Activated CD8-positive, alpha-beta memory T cell treated with anti-CD3 and anti-CD28 coated beads, Interleukin-2, amount 10 ng/mL, durations not matched to agents 7 days and 5 days (primary cell): ENCODE measurements around the gene IQCC. TPM values are rescaled to one million over a fixed set of nuclear protein-coding genes. Genes with fewer than 3 reads are reported as not detected.

Experiments used
- ATAC-seq: fragments of 150-1000 bp; cut with Tn5 transposase; one replicate; pipeline ENCODE4 v1.10.0; 2021; ENCODE audit warnings: moderate library complexity
- CTCF ChIA-PET: fragments of 350-600 bp; sonication (Branson Sonifier 250); formaldehyde crosslinking; loops from one replicate; lab custom pipeline; 2021; ENCODE audit warnings: antibody characterized with exemption; lab: Charles Lee
- DNase-seq: peaks from one replicate; pipeline ENCODE4 v3.0.0-alpha.2; 2020
- H3K27ac Mint-ChIP-seq: one replicate; pipeline ENCODE4 v1.8.0; 2021; ENCODE audit warnings: mild to moderate bottlenecking, mixed read lengths
- H3K27me3 Mint-ChIP-seq: one replicate; pipeline ENCODE4 v1.8.0; 2021; ENCODE audit warnings: mixed read lengths
- H3K36me3 Mint-ChIP-seq: one replicate; pipeline ENCODE4 v1.8.0; 2021; ENCODE audit warnings: mild to moderate bottlenecking, mixed read lengths
- H3K4me1 Mint-ChIP-seq: one replicate; pipeline ENCODE4 v1.8.0; 2021; ENCODE audit warnings: mixed read lengths
- H3K4me3 Mint-ChIP-seq: one replicate; pipeline ENCODE4 v1.8.0; 2021; ENCODE audit warnings: mild to moderate bottlenecking, moderate library complexity, mixed read lengths
- H3K9me3 Mint-ChIP-seq: one replicate; pipeline ENCODE4 v1.8.0; 2022; ENCODE audit warnings: low read depth, mixed read lengths
- total RNA-seq, 2 experiments: library from RNA; stranded (reverse); gene quantifications; one replicate each; pipeline ENCODE4 v1.2.3, GENCODE V29; 2021

Gene IQCC
- total RNA-seq, 2 experiments from 2014 or later, result 5.4 to 7.2 TPM

GRCh38 chr1:32181563-32181962 is 23.9 kb upstream of the IQCC start:
- H3K4me1 Mint-ChIP-seq, result peaks cover 55% of the 10 kb centered on the region

GRCh38 chr1:32182060-32182459 is 23.4 kb upstream of the IQCC start:
- H3K27ac Mint-ChIP-seq, result peak overlapping the region; percentile 94
- peaks cover 54% of the 10 kb centered on the region for H3K36me3 Mint-ChIP-seq
- CTCF ChIA-PET, result interaction anchor here (1.0 to 3.5 kb wide), 3 partner anchors 11 to 66 kb away, joined by 3 to 18 read pairs (median 3); no protein-coding TSS in a partner anchor
- no peak for DNase-seq
- no peaks in the 10 kb centered on the region for H3K27me3 Mint-ChIP-seq
- H3K9me3 Mint-ChIP-seq, result no peaks in the 10 kb centered on the region
- ATAC-seq, result no peak
- peak overlapping the region; percentile 81 for H3K4me3 Mint-ChIP-seq
- H3K4me1 Mint-ChIP-seq, result peaks cover 57% of the 10 kb centered on the region

More at GRCh38 chr1:32181563-32181962, 23.9 kb upstream of the IQCC start:
- Mint-ChIP-seq H3K36me3 (peaks cover 52% of the 10 kb centered on the region), H3K27ac (peak overlapping the region; percentile 94), H3K9me3 (no peaks in the 10 kb centered on the region), H3K27me3 (no peaks in the 10 kb centered on the region), H3K4me3 (peak overlapping the region; percentile 81)
- CTCF ChIA-PET, result interaction anchor here (1.0 to 3.5 kb wide), 6 partner anchors 12 to 109 kb away, joined by 3 to 18 read pairs (median 11); partner anchors contain the start of genes CCDC28B, KPNA6 and TMEM39B
- ATAC-seq, result no peak
- no peak for DNase-seq

DNA sequence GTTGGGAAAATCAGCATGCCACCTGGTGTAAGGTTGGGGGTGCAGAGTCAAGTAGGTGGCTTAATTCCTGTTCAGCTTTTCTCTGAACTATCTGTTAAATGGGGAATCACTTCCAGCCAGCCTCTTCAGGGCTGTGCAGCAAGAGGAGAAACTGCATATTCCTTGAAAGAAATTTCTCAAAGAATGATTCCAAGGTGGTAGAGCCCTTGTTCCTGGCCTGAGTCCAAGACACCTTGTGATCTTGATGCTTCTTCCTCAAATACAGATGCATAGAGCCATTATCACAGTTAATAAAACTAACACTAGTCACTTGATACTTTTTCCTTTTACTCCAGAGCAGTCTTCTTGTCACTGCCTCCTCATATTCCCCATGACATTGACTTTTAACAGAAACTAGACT is 20.8 kb upstream of the IQCC start:
- Mint-ChIP-seq H3K4me3 (no peak overlapping the region), H3K36me3 (peaks cover 70% of the 10 kb centered on the region), H3K4me1 (peaks cover 56% of the 10 kb centered on the region), H3K27me3 (no peaks in the 10 kb centered on the region), H3K9me3 (no peaks in the 10 kb centered on the region), H3K27ac (peak overlapping the region; percentile 57)
- CTCF ChIA-PET, result interaction anchor here (1.1 to 1.2 kb wide), 2 partner anchors 16 to 56 kb away, joined by 3 to 4 read pairs; no protein-coding TSS in a partner anchor
- no peak for DNase-seq
- no peak for ATAC-seq

DNA sequence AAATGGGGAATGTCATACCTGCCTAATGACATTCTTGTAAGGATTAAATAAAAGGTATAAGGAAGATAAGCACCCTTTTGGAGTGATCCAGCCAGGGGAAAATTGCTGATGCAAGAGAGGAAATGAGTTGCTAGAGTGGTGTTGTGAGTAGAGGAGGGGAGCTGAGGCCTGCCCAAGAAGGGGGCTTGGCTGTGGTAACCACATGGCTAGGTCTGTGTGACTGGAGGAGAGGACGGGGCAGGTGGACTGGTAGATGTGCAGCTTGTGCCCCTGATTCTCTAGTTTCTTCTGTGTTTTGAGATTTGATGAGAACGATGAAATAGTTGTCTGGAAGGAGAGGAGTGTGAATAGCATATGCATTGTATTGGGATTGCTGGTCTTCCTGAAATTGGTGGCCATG is 19.4 kb upstream of the IQCC start:
- ATAC-seq, result no peak

DNA sequence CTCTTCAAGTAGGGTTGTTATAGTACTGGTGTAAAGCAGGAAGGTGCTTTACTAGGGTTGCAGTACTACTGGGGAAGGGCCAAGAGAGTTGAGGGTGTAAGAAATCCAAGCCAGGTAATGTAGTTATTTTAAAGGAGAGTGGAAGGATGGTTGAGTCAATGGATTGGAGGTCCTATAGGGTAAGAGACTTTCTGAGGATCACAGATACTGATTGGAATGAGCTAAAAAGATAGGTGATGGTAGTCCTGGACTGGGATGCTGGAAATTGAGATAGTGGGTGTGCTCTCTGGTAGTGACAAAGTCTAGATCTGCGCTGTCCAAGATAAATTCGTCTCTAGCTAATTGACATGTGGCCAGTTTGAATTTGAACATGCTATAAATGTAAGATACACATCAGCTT is 19.0 kb upstream of the IQCC start:
- peaks cover 49% of the 10 kb centered on the region for H3K4me1 Mint-ChIP-seq
- CTCF ChIA-PET, result interaction anchor here (0.6 to 1.7 kb wide), 5 partner anchors 8 to 273 kb away, joined by 3 to 4 read pairs (median 4); no protein-coding TSS in a partner anchor
- DNase-seq, result no peak
- H3K9me3 Mint-ChIP-seq, result no peaks in the 10 kb centered on the region
- H3K4me3 Mint-ChIP-seq, result no peak overlapping the region
- H3K27me3 Mint-ChIP-seq, result no peaks in the 10 kb centered on the region
- H3K27ac Mint-ChIP-seq, result peak overlapping the region; percentile 88
- H3K36me3 Mint-ChIP-seq, result peaks cover 69% of the 10 kb centered on the region
- no peak for ATAC-seq

More for the DNA sequence above, 19.4 kb upstream of the IQCC start:
- Mint-ChIP-seq H3K27ac (peak overlapping the region; percentile 88), H3K9me3 (no peaks in the 10 kb centered on the region), H3K4me3 (peak overlapping the region; percentile 31), H3K4me1 (peaks cover 53% of the 10 kb centered on the region), H3K27me3 (no peaks in the 10 kb centered on the region), H3K36me3 (peaks cover 70% of the 10 kb centered on the region)
- DNase-seq, result no peak
- CTCF ChIA-PET, result interaction anchor here (0.6 to 1.7 kb wide), 6 partner anchors 9 to 377 kb away, joined by 3 to 4 read pairs (median 4); no protein-coding TSS in a partner anchor

DNA sequence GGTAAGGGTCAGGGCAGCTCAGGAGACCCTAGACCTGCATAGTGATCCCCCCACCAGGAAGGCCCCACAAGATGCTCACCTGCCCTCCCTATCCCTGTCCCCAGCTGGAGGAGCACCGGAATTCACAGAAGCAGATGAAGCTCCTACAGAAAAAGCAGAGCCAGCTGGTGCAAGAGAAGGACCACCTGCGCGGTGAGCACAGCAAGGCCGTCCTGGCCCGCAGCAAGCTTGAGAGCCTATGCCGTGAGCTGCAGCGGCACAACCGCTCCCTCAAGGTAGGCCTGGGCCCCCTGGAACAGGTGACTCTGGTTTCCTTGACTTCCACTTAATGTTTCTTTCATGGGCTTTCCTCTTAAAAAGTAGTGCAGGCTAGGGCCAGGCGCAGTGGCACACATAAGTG is 17.6 kb upstream of the IQCC start:
- Mint-ChIP-seq H3K36me3 (peaks cover 67% of the 10 kb centered on the region), H3K27me3 (no peaks in the 10 kb centered on the region), H3K4me3 (no peak overlapping the region), H3K27ac (no peak overlapping the region), H3K4me1 (peaks cover 44% of the 10 kb centered on the region), H3K9me3 (no peaks in the 10 kb centered on the region)
- DNase-seq (no peak), ATAC-seq (no peak)
- CTCF ChIA-PET, result interaction anchor here (0.7 kb wide), 1 partner anchor 256 kb away, joined by 3 read pairs; no protein-coding TSS in a partner anchor

- no peak overlapping the region for H3K27ac Mint-ChIP-seq
- H3K4me1 Mint-ChIP-seq, result peaks cover 52% of the 10 kb centered on the region
- H3K27me3 Mint-ChIP-seq, result no peaks in the 10 kb centered on the region
- no peaks in the 10 kb centered on the region for H3K9me3 Mint-ChIP-seq
- CTCF ChIA-PET, result interaction anchor here (0.6 to 0.9 kb wide), 2 partner anchors 10 to 32 kb away, joined by 3 read pairs; no protein-coding TSS in a partner anchor
- DNase-seq (no peak), ATAC-seq (no peak)
- peaks cover 73% of the 10 kb centered on the region for H3K36me3 Mint-ChIP-seq
- H3K4me3 Mint-ChIP-seq, result no peak overlapping the region
Observed at GRCh38 chr1:32192220-32192948, 13.1 kb upstream of the IQCC start.

- CTCF ChIA-PET, result interaction anchor here (0.8 to 1.7 kb wide), 7 partner anchors 9 to 97 kb away, joined by 3 to 6 read pairs (median 3); partner anchors contain the start of genes HDAC1, IQCC and TXLNA
- DNase-seq, result no peak
- no peak for ATAC-seq
- H3K27ac Mint-ChIP-seq, result peak overlapping the region; percentile 17
- no peaks in the 10 kb centered on the region for H3K27me3 Mint-ChIP-seq
- H3K36me3 Mint-ChIP-seq, result peaks cover 63% of the 10 kb centered on the region
- peaks cover 68% of the 10 kb centered on the region for H3K4me1 Mint-ChIP-seq
- H3K9me3 Mint-ChIP-seq, result no peaks in the 10 kb centered on the region
- H3K4me3 Mint-ChIP-seq, result no peak overlapping the region
Observed at GRCh38 chr1:32194984-32195383, 10.5 kb upstream of the IQCC start.

DNA sequence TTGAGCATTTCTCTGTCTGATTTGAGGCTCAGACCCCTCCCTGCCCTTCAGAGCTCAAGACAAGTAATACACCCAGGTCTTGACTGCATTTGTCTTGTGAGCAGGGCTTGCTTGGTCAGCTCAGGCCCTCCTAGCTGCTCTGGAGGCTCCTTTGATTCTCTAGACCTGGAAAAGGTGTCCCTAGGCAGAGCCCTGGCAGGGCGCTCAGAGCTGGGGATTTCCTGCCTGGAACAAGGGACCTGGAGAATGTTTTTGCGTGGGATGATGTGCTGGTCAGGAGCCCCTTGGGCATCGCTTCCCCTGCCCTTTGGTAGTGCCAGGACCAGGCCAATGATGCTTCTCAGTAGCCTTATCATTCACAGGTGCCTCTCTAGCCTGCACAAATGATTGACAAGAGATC is 9.9 kb upstream of the IQCC start:
- Mint-ChIP-seq H3K4me1 (peaks cover 74% of the 10 kb centered on the region), H3K36me3 (peaks cover 58% of the 10 kb centered on the region), H3K4me3 (no peak overlapping the region), H3K27ac (peak overlapping the region; percentile 17), H3K27me3 (no peaks in the 10 kb centered on the region), H3K9me3 (no peaks in the 10 kb centered on the region)
- CTCF ChIA-PET, result interaction anchor here (1.5 to 1.7 kb wide), 2 partner anchors 45 to 53 kb away, joined by 5 to 6 read pairs; no protein-coding TSS in a partner anchor
- ATAC-seq (no peak), DNase-seq (no peak)

GRCh38 chr1:32195972-32196823 is 9.3 kb upstream of the IQCC start:
- no peaks in the 10 kb centered on the region for H3K9me3 Mint-ChIP-seq
- ATAC-seq, result peak; percentile 8
- H3K36me3 Mint-ChIP-seq, result peaks cover 55% of the 10 kb centered on the region
- H3K4me1 Mint-ChIP-seq, result peaks cover 74% of the 10 kb centered on the region
- CTCF ChIA-PET, result interaction anchor here (1.0 to 1.7 kb wide), 4 partner anchors 10 to 140 kb away, joined by 3 to 6 read pairs (median 4); partner anchors contain the start of genes IQCC and MARCKSL1
- H3K27ac Mint-ChIP-seq, result peak overlapping the region; percentile 63
- no peak overlapping the region for H3K4me3 Mint-ChIP-seq
- H3K27me3 Mint-ChIP-seq, result no peaks in the 10 kb centered on the region
- peak; percentile 64 for DNase-seq

- ATAC-seq (no peak), DNase-seq (no peak)
- CTCF ChIA-PET, result interaction anchor here (0.6 to 1.3 kb wide), 6 partner anchors 9 to 139 kb away, joined by 3 to 4 read pairs (median 3); partner anchors contain the start of genes IQCC and MARCKSL1
- Mint-ChIP-seq H3K27ac (peak overlapping the region; percentile 63), H3K9me3 (no peaks in the 10 kb centered on the region), H3K36me3 (peaks cover 48% of the 10 kb centered on the region), H3K4me1 (peaks cover 79% of the 10 kb centered on the region), H3K27me3 (no peaks in the 10 kb centered on the region), H3K4me3 (no peak overlapping the region)
Observed at GRCh38 chr1:32197074-32197473, 8.4 kb upstream of the IQCC start.

- no peak for ATAC-seq
- no peak overlapping the region for H3K27ac Mint-ChIP-seq
- no peak for DNase-seq
- H3K36me3 Mint-ChIP-seq, result peaks cover 44% of the 10 kb centered on the region
- H3K27me3 Mint-ChIP-seq, result no peaks in the 10 kb centered on the region
- peaks cover 81% of the 10 kb centered on the region for H3K4me1 Mint-ChIP-seq
- H3K9me3 Mint-ChIP-seq, result no peaks in the 10 kb centered on the region
- CTCF ChIA-PET, result interaction anchor here (0.9 to 1.3 kb wide), 2 partner anchors 13 to 50 kb away, joined by 3 read pairs; no protein-coding TSS in a partner anchor
- H3K4me3 Mint-ChIP-seq, result no peak overlapping the region
Observed at GRCh38 chr1:32197837-32198236, 7.6 kb upstream of the IQCC start.
